Measurements from ENCODE around the gene DNAH6.
"Not testable (repeated sequence)": the region's sequence is repeated elsewhere in the genome, so short reads cannot be mapped to it uniquely, and the experiment has no call there.

DNAH6 gene

GRCh38 chr2:84498150-84498799 is 18.0 kb upstream of the DNAH6 start:
- DNase-seq: no peak

GRCh38 chr2:84511024-84511423 is 5.3 kb upstream of the DNAH6 start:
- not testable (repeated sequence) for DNase-seq

GRCh38 chr2:84515788-84516187 is 510 bp upstream of the DNAH6 start:
- no peak for DNase-seq

- DNase-seq: no peak
Measured at GRCh38 chr2:84519332-84519957, 3.1 kb downstream of the DNAH6 start.

GRCh38 chr2:84526562-84526961 is 10.3 kb downstream of the DNAH6 start:
- DNase-seq: no peak

GRCh38 chr2:84527137-84528129 is 11.1 kb downstream of the DNAH6 start:
- no peak for DNase-seq

- DNase-seq: no peak
Measured at GRCh38 chr2:84532291-84532690, 16.0 kb downstream of the DNAH6 start.

GRCh38 chr2:84534225-84534624 is 17.9 kb downstream of the DNAH6 start:
- DNase-seq: no peak

- no peak for DNase-seq
Measured at GRCh38 chr2:84537251-84537650, 21.0 kb downstream of the DNAH6 start.

GRCh38 chr2:84539729-84540128 is 23.4 kb downstream of the DNAH6 start:
- no peak for DNase-seq

GRCh38 chr2:84545005-84545404 is 28.7 kb downstream of the DNAH6 start:
- DNase-seq: no peak

GRCh38 chr2:84546551-84546950 is 30.3 kb downstream of the DNAH6 start:
- DNase-seq: no peak

GRCh38 chr2:84548303-84548702 is 32.0 kb downstream of the DNAH6 start:
- no peak for DNase-seq

- DNase-seq: no peak
Measured at GRCh38 chr2:84550916-84551315, 34.6 kb downstream of the DNAH6 start.

GRCh38 chr2:84551526-84551925 is 35.2 kb downstream of the DNAH6 start:
- not testable (repeated sequence) for DNase-seq

- no peak for DNase-seq
Measured at GRCh38 chr2:84556190-84556589, 39.9 kb downstream of the DNAH6 start.

GRCh38 chr2:84559838-84560237 is 43.5 kb downstream of the DNAH6 start:
- DNase-seq: no peak

GRCh38 chr2:84579661-84580060 is 63.4 kb downstream of the DNAH6 start:
- DNase-seq: no peak

GRCh38 chr2:84603911-84604310 is 87.6 kb downstream of the DNAH6 start:
- no peak for DNase-seq

GRCh38 chr2:84613082-84613481 is 96.8 kb downstream of the DNAH6 start:
- DNase-seq: no peak

- no peak for DNase-seq
Measured at GRCh38 chr2:84619794-84620371, 103.6 kb downstream of the DNAH6 start.

- DNase-seq: no peak
Measured at GRCh38 chr2:84628486-84628885, 112.2 kb downstream of the DNAH6 start.

- DNase-seq: no peak
Measured at GRCh38 chr2:84629550-84629949, 113.3 kb downstream of the DNAH6 start.

All from RPMI8226 (cell line).